HCT116 (cell line): ENCODE results near the gene PIP4P1. TPM values are rescaled to one million over a fixed set of nuclear protein-coding genes. Genes with fewer than 3 reads are reported as not detected.

Source experiments
- ATAC-seq: fragments of 200-7000 bp; cut with Tn5 transposase; 2 replicates; pipeline ENCODE4 v1.9.1; 2020; ENCODE audit warnings: mild to moderate bottlenecking, moderate library complexity
- BruUV-seq: library from RNA; stranded (reverse); fragments of 400-500 nt; replicated peaks from 2 replicates; lab custom pipeline; 2021; lab: Mats Ljungman, UMichigan
- CTCF ChIA-PET: fragments of 300-600 bp; sonication (Branson Sonifier 250); formaldehyde crosslinking; loops from one replicate; lab custom pipeline; 2021; ENCODE audit warnings: antibody characterized with exemption; lab: Charles Lee
- POLR2A ChIA-PET: fragments of 300-600, 350-600 bp; sonication (Branson Sonifier 250); formaldehyde crosslinking; loops from one replicate; lab custom pipeline; 2021; ENCODE audit warnings: antibody characterized with exemption; lab: Charles Lee
- RAD21 ChIA-PET, 2 experiments: fragments of 300-600 bp; sonication (Branson Sonifier 250); formaldehyde crosslinking; loops; one replicate each; lab custom pipeline; 2023; ENCODE audit warnings: low total read pairs in 2 of 2; ENCODE audit not compliant: uncharacterized antibody in 2 of 2, unreplicated experiment in 2 of 2, low non-redundant PET in 1 of 2; lab: Charles Lee
- DNase-seq: peaks from one replicate; pipeline ENCODE4 v3.0.0-alpha.2; 2010; ENCODE audit warnings: low read depth, low spot score
- H2AFZ ChIP-seq: fragments of 200-600 bp; shearing (Covaris generic), sonication (generic); 2 replicates; pipeline ENCODE4 v1.6.1; 2017; ENCODE audit warnings: low read depth, mixed run types, mixed read lengths, antibody characterized with exemption, low read length; ENCODE audit not compliant: poor library complexity, severe bottlenecking
- H3K27ac ChIP-seq: 2 replicates; pipeline ENCODE4 v1.5.1; 2012; ENCODE audit warnings: low read depth, low read length
- H3K27me3 ChIP-seq: fragments of 200-600 bp; sonication (generic); 2 replicates; pipeline ENCODE4 v1.6.1; 2016; ENCODE audit warnings: mixed run types, low read length, mixed read lengths; ENCODE audit not compliant: insufficient read depth
- H3K36me3 ChIP-seq, 2 experiments: fragments of 200-500 bp in 1 of 2; fragments of 200-600 bp in 1 of 2; sonication (Bioruptor generic) in 1 of 2; sonication (generic) in 1 of 2; 2 replicates each; pipeline versions ENCODE4 v1.5.1 to v1.6.1; 2014 to 2016; ENCODE audit warnings: low read length in 2 of 2, inconsistent platforms in 1 of 2, mixed read lengths in 1 of 2, mixed run types in 1 of 2; ENCODE audit not compliant: insufficient read depth in 2 of 2, control insufficient read depth in 1 of 2
- H3K4me1 ChIP-seq, 2 experiments: fragments of 200-600 bp in 1 of 2; sonication (generic) in 1 of 2; 2 replicates each; pipeline versions ENCODE4 v1.5.1 to v1.6.1; 2012 to 2017; ENCODE audit warnings: low read length in 2 of 2, inconsistent platforms in 1 of 2, mild to moderate bottlenecking in 1 of 2, mixed read lengths in 1 of 2, mixed run types in 1 of 2, moderate library complexity in 1 of 2; ENCODE audit not compliant: insufficient read depth in 2 of 2, control insufficient read depth in 1 of 2
- H3K4me2 ChIP-seq: fragments of 200-600 bp; sonication (generic); 2 replicates; pipeline ENCODE4 v1.6.1; 2017; ENCODE audit warnings: mixed run types, low read length, mixed read lengths
- H3K4me3 ChIP-seq, 2 experiments: fragments of 200-600 bp in 1 of 2; sonication (generic) in 1 of 2; replicated peaks in 1 of 2; 2 replicates each; pipeline ENCODE4 v1.5.1; 2011 to 2016; ENCODE audit warnings: low read length in 2 of 2, control low read depth in 1 of 2, low read depth in 1 of 2, mild to moderate bottlenecking in 1 of 2, mixed read lengths in 1 of 2, mixed run types in 1 of 2
- H3K79me2 ChIP-seq: fragments of 200-600 bp; sonication (generic); 2 replicates; pipeline ENCODE4 v1.6.1; 2017; ENCODE audit warnings: mild to moderate bottlenecking, mixed run types, low read length, moderate library complexity, mixed read lengths; ENCODE audit not compliant: insufficient read depth
- H3K9ac ChIP-seq: fragments of 200-600 bp; sonication (generic); 2 replicates; pipeline ENCODE4 v1.6.1; 2016; ENCODE audit warnings: low read length, mixed read lengths
- H3K9me2 ChIP-seq: fragments of 200-600 bp; sonication (generic), shearing (Covaris generic); 2 replicates; pipeline ENCODE4 v1.6.1; 2017; ENCODE audit warnings: mixed run types, mild to moderate bottlenecking, moderate library complexity; ENCODE audit not compliant: insufficient read depth
- H3K9me3 ChIP-seq, 2 experiments: fragments of 200-500 bp in 1 of 2; fragments of 200-600 bp in 1 of 2; sonication (Bioruptor generic) in 1 of 2; sonication (generic) in 1 of 2; 2 replicates each; pipeline ENCODE4 v1.6.1; 2014 to 2017; ENCODE audit warnings: low read length in 2 of 2, mixed read lengths in 2 of 2, inconsistent platforms in 1 of 2, low read depth in 1 of 2, mild to moderate bottlenecking in 1 of 2, mixed run types in 1 of 2, moderate library complexity in 1 of 2; ENCODE audit not compliant: control insufficient read depth in 1 of 2, insufficient read depth in 1 of 2
- H4K20me1 ChIP-seq: fragments of 200-600 bp; sonication (generic), shearing (Covaris generic); 2 replicates; pipeline ENCODE4 v1.6.1; 2017; ENCODE audit warnings: mixed run types, mild to moderate bottlenecking, moderate library complexity; ENCODE audit not compliant: insufficient read depth
- ATF3 ChIP-seq: IDR thresholded peaks from 2 replicates; pipeline ENCODE4 v1.6.1; 2012
- CEBPB ChIP-seq: IDR thresholded peaks from 2 replicates; pipeline ENCODE4 v1.6.1; 2012; ENCODE audit warnings: low read depth
- ELF1 ChIP-seq: IDR thresholded peaks from 2 replicates; pipeline ENCODE4 v1.6.1; 2012; ENCODE audit warnings: low read depth, borderline replicate concordance
- EZH2phosphoT487 ChIP-seq: fragments of 200-600 bp; IDR thresholded peaks from 2 replicates; pipeline ENCODE4 v1.6.1; 2018; ENCODE audit warnings: antibody characterized with exemption, borderline replicate concordance
- POLR2A ChIP-seq: IDR thresholded peaks from 2 replicates; pipeline ENCODE4 v1.7.0; 2011; ENCODE audit warnings: borderline replicate concordance; ENCODE audit not compliant: insufficient read depth, insufficient read length; ENCODE audit errors: extremely low read depth
- POLR2AphosphoS5 ChIP-seq: IDR thresholded peaks from 2 replicates; pipeline ENCODE4 v1.6.1; 2011; ENCODE audit warnings: mild to moderate bottlenecking, low read depth, low read length, moderate library complexity
- RAD21 ChIP-seq: IDR thresholded peaks from 2 replicates; pipeline ENCODE4 v1.6.1; 2012; ENCODE audit warnings: low read depth, mild to moderate bottlenecking
- SIN3A ChIP-seq: IDR thresholded peaks from 2 replicates; pipeline ENCODE4 v1.6.1; 2012; ENCODE audit warnings: low read depth
- SP1 ChIP-seq: IDR thresholded peaks from 2 replicates; pipeline ENCODE4 v1.6.1; 2012; ENCODE audit warnings: low read depth
- TCF7L2 ChIP-seq: IDR thresholded peaks from 2 replicates; pipeline ENCODE4 v1.7.0; 2011; ENCODE audit warnings: borderline replicate concordance, inconsistent platforms; ENCODE audit not compliant: insufficient read depth, insufficient read length; ENCODE audit errors: extremely low read depth
- YY1 ChIP-seq: IDR thresholded peaks from 2 replicates; pipeline ENCODE4 v1.6.1; 2011; ENCODE audit warnings: low read length, low read depth, moderate library complexity, mild to moderate bottlenecking; ENCODE audit not compliant: insufficient replicate concordance; ENCODE audit errors: extremely low read depth
- ZFX ChIP-seq: fragments of 450-650 bp; IDR thresholded peaks from 2 replicates; pipeline ENCODE4 v1.6.1; 2017
- ZNF274 ChIP-seq: fragments of 200-500 bp; sonication (Bioruptor generic); IDR thresholded peaks from 2 replicates; pipeline ENCODE4 v1.6.1; 2014; ENCODE audit warnings: mild to moderate bottlenecking, low read depth, low read length, inconsistent platforms
- intact Hi-C: fragments of 100-400 bp; cut with micrococcal nuclease; formaldehyde crosslinking; loops from 2 replicates; pipeline ENCODE4 v1.10.0; 2022
- total RNA-seq: library from RNA; stranded (reverse); gene quantifications from one replicate; pipeline ENCODE4 v1.2.1, GENCODE V29; 2021; ENCODE audit not compliant: unreplicated experiment
- TF ChIP-seq, protein P1 (sequence below): IDR thresholded peaks from 2 replicates; pipeline ENCODE4 v1.6.1; 2011; ENCODE audit warnings: mild to moderate bottlenecking, low read length, moderate library complexity; ENCODE audit not compliant: insufficient replicate concordance; ENCODE audit errors: extremely low read depth
- TF ChIP-seq, protein P2 (sequence below): IDR thresholded peaks from 2 replicates; pipeline ENCODE4 v1.6.1; 2012; ENCODE audit warnings: low read depth

Gene PIP4P1
- total RNA-seq, 1 experiment from 2014 or later: 35.4 TPM

DNA sequence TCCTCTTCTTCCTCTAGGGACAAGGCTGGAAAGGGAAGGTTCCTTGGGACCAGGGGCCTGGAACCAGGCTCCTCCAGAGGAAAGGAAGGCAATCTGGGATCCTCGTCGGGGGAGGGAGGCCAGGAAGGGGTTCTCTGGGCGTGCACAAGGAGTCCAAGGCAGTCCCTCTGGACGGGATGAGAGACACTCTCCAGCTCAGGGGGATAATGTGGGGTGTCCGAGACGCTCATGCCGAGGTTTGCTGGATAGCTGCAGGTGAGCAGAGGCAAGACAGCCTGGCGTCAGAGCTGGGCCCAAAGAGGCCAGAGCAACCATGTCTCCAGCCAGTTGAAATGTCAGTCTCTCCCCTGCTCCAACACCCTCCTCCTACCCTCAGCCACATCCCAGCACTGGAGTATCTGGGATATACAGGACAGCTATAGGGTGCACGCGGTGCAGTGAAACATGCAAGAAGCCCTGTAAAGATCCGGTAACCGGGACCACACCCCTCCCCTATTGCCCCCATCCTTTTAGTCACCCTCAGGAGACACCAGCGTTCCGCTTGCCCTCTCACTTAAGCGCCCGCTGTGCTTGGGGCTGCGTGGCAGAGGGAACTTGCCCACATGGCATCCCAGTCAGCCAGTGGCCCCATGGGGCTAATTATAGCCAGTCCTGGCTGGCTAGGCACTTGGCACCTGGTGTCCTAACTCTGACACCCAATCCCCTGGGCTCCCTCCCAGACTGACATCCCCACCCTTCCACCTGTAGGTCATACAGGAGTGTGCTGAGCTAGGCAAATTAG lies 25.5 kb downstream of the PIP4P1 start, which contains the start of gene KLHL33 (continued):
- TF ChIP-seq POLR2AphosphoS5: no peak
- no peak for TF ChIP-seq ZNF274

GRCh38 chr14:20434701-20435581 lies 26.3 kb downstream of the PIP4P1 start:
- ATAC-seq: no peak
- Histone ChIP-seq H2AFZ (no peak overlapping the region), H3K9me3 (no peaks in the 10 kb centered on the region)

More at GRCh38 chr14:20434701-20435581, 26.3 kb downstream of the PIP4P1 start:
- no peak overlapping the region for H3K4me2 ChIP-seq
- no peak for DNase-seq
- H3K27me3 ChIP-seq: no peaks in the 10 kb centered on the region
- no TSS peak for BruUV-seq
- ChIA-PET CTCF (no interaction called here), RAD21 (no interaction called here), POLR2A (interaction anchor here (1.9 kb wide), 1 partner anchor 27 kb away, joined by 4 read pairs; the partner anchor contains the start of gene PIP4P1)
- no peaks in the 10 kb centered on the region for H4K20me1 ChIP-seq
- peaks cover 8 to 22% of the 10 kb centered on the region in 2 experiments for H3K4me1 ChIP-seq
- no peaks in the 10 kb centered on the region for H3K36me3 ChIP-seq
- H3K27ac ChIP-seq: no peak overlapping the region
- TF ChIP-seq EZH2phosphoT487 (no peak), POLR2AphosphoS5 (no peak), ELF1 (no peak), SIN3A (no peak), ZFX (no peak), ATF3 (no peak), SP1 (no peak), YY1 (no peak), CEBPB (no peak), RAD21 (no peak), TCF7L2 (no peak), POLR2A (no peak)
- TF ChIP-seq, protein P1, sequence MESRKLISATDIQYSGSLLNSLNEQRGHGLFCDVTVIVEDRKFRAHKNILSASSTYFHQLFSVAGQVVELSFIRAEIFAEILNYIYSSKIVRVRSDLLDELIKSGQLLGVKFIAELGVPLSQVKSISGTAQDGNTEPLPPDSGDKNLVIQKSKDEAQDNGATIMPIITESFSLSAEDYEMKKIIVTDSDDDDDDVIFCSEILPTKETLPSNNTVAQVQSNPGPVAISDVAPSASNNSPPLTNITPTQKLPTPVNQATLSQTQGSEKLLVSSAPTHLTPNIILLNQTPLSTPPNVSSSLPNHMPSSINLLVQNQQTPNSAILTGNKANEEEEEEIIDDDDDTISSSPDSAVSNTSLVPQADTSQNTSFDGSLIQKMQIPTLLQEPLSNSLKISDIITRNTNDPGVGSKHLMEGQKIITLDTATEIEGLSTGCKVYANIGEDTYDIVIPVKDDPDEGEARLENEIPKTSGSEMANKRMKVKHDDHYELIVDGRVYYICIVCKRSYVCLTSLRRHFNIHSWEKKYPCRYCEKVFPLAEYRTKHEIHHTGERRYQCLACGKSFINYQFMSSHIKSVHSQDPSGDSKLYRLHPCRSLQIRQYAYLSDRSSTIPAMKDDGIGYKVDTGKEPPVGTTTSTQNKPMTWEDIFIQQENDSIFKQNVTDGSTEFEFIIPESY: no peak
- TF ChIP-seq, protein P2, sequence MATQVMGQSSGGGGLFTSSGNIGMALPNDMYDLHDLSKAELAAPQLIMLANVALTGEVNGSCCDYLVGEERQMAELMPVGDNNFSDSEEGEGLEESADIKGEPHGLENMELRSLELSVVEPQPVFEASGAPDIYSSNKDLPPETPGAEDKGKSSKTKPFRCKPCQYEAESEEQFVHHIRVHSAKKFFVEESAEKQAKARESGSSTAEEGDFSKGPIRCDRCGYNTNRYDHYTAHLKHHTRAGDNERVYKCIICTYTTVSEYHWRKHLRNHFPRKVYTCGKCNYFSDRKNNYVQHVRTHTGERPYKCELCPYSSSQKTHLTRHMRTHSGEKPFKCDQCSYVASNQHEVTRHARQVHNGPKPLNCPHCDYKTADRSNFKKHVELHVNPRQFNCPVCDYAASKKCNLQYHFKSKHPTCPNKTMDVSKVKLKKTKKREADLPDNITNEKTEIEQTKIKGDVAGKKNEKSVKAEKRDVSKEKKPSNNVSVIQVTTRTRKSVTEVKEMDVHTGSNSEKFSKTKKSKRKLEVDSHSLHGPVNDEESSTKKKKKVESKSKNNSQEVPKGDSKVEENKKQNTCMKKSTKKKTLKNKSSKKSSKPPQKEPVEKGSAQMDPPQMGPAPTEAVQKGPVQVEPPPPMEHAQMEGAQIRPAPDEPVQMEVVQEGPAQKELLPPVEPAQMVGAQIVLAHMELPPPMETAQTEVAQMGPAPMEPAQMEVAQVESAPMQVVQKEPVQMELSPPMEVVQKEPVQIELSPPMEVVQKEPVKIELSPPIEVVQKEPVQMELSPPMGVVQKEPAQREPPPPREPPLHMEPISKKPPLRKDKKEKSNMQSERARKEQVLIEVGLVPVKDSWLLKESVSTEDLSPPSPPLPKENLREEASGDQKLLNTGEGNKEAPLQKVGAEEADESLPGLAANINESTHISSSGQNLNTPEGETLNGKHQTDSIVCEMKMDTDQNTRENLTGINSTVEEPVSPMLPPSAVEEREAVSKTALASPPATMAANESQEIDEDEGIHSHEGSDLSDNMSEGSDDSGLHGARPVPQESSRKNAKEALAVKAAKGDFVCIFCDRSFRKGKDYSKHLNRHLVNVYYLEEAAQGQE: no peak
- no peaks in the 10 kb centered on the region for H3K9me2 ChIP-seq
- intact Hi-C loops: no loop called here
- H3K79me2 ChIP-seq: no peaks in the 10 kb centered on the region
- no peak overlapping the region for H3K9ac ChIP-seq
- H3K4me3 ChIP-seq: no peak overlapping the region
